ENCODE data around the gene SPDYE5. TPM values are rescaled to one million over a fixed set of nuclear protein-coding genes. Genes with fewer than 3 reads are reported as not detected.
A peak's percentile ranks its signal among the peaks of the same experiment; 100 is the strongest.

Gene SPDYE5
- total and polyA plus RNA-seq, 10 donors: 0.03 to 0.26 (median 0.14) TPM; not detected in 7

DNA sequence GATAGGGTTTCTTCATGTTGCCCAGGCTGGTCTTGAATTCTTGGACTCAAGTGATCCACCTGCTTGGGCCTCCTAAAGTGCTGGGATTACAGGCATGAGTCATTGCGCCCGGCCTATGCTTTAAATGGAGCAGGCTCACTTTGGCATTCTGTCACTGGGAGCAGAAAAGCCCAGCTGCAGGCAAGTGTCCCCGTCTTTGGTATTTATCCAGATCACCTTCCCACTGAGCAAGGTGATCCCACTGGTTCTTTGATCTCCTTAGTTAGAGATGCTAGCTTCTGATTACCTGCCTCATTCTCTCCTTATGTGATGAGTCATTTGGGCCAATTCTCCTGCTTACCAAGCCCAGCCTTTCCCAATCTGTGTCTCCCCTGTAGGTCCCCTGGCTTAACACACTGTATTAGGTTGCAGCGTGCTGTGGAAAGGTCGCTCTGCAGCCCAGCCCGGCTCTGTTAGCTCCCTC lies 39.3 kb downstream of the SPDYE5 start:
- Histone ChIP-seq H3K36me3 (peaks cover 0 to 20% (median 2%) of the 10 kb centered on the region in 6 donors), H3K9me3 (no peaks in the 10 kb centered on the region), H3K27me3 (replicated peaks in 1 of 7) (no peaks in the 10 kb centered on the region), H3K27ac (no peak overlapping the region), H3K4me3 (no peak overlapping the region), H3K4me1 (peaks cover 7 to 33% (median 20%) of the 10 kb centered on the region in 6 donors)
- DNase-seq: no peak
- no peak for TF ChIP-seq POLR2AphosphoS5 (IDR thresholded peaks at IDR 0.05)
- TF ChIP-seq, protein P1, sequence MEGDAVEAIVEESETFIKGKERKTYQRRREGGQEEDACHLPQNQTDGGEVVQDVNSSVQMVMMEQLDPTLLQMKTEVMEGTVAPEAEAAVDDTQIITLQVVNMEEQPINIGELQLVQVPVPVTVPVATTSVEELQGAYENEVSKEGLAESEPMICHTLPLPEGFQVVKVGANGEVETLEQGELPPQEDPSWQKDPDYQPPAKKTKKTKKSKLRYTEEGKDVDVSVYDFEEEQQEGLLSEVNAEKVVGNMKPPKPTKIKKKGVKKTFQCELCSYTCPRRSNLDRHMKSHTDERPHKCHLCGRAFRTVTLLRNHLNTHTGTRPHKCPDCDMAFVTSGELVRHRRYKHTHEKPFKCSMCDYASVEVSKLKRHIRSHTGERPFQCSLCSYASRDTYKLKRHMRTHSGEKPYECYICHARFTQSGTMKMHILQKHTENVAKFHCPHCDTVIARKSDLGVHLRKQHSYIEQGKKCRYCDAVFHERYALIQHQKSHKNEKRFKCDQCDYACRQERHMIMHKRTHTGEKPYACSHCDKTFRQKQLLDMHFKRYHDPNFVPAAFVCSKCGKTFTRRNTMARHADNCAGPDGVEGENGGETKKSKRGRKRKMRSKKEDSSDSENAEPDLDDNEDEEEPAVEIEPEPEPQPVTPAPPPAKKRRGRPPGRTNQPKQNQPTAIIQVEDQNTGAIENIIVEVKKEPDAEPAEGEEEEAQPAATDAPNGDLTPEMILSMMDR (IDR thresholded peaks at IDR 0.05 in 8 of 11, conservative IDR thresholded peaks at IDR 0.05 in 3 of 11): no peak
- TF ChIP-seq POLR2A (IDR thresholded peaks at IDR 0.05): no peak
- intact Hi-C loops (cut with DNase I; ENCODE audit: low total_unique reads): no loop called here
- 77 to 94% (median 91%) methylated on average over 6 of the region's 6 CpGs for WGBS, 5 donors

DNA sequence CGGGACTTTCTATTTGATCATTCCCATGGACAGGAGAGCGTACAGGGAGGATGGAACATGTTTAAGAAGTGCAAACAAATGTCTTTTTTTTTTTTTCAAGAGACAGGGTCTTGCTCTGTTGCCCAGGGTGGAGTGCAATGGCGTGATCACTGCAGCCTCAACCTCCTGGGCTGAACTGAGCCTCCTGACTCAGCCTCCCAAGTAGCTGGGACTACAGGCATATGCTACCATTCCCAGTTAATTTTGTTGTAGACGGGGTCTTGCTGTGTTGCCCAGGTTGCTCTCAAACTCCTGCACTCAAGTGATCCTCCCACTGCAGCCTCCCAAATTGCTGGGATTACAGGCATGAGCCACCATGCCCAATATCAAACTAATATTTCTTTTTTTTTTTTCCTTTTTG lies 40.5 kb downstream of the SPDYE5 start:
- Histone ChIP-seq H3K4me3 (no peak overlapping the region), H3K27ac (no peak overlapping the region), H3K4me1 (peaks cover 0 to 22% (median 10%) of the 10 kb centered on the region in 6 donors), H3K36me3 (peaks cover 0 to 33% (median 15%) of the 10 kb centered on the region in 6 donors), H3K9me3 (no peaks in the 10 kb centered on the region), H3K27me3 (replicated peaks in 1 of 7) (no peaks in the 10 kb centered on the region)
- no peak for DNase-seq
- intact Hi-C loops (cut with DNase I; ENCODE audit: low total_unique reads): no loop called here
- WGBS, 5 donors: 97 to 100% (median 97%) methylated on average over 4 of the region's 4 CpGs
- TF ChIP-seq, protein P1 (IDR thresholded peaks at IDR 0.05 in 8 of 11, conservative IDR thresholded peaks at IDR 0.05 in 3 of 11): no peak
- TF ChIP-seq POLR2A (IDR thresholded peaks at IDR 0.05) (no peak), POLR2AphosphoS5 (IDR thresholded peaks at IDR 0.05) (no peak)

DNA sequence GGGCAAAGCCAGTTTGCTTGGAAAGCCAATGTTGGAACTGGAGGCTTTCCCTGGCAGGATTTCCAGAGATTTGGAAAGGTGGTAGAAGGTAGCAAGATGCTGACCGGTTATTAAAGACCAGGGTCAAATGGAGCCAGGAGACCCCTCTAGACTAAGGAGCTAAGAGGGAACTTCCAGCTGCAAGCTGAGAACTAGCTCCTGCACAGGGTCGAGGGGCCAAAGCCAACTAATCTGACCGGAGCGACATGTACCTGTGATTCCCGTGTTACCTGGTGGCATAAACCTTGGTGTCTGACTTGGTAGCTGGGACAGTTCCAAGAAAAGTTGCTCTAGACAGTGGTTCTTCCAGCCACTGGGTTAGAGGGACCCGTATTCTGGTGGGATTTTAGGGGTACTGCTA lies 41.8 kb downstream of the SPDYE5 start:
- TF ChIP-seq, protein P1 (IDR thresholded peaks at IDR 0.05 in 8 of 11, conservative IDR thresholded peaks at IDR 0.05 in 3 of 11): no peak
- TF ChIP-seq POLR2A (IDR thresholded peaks at IDR 0.05) (no peak), POLR2AphosphoS5 (IDR thresholded peaks at IDR 0.05) (no peak)
- DNase-seq: no peak
- Histone ChIP-seq H3K27me3 (replicated peaks in 1 of 7) (no peaks in the 10 kb centered on the region), H3K4me1 (peaks cover 0 to 14% (median 6%) of the 10 kb centered on the region in 6 donors), H3K27ac (no peak overlapping the region), H3K36me3 (peaks cover 0 to 46% (median 25%) of the 10 kb centered on the region in 6 donors), H3K4me3 (no peak overlapping the region), H3K9me3 (no peaks in the 10 kb centered on the region)
- WGBS, 5 donors: 93 to 96% (median 95%) methylated on average over 6 of the region's 6 CpGs
- intact Hi-C loops (cut with DNase I; ENCODE audit: low total_unique reads): no loop called here

DNA sequence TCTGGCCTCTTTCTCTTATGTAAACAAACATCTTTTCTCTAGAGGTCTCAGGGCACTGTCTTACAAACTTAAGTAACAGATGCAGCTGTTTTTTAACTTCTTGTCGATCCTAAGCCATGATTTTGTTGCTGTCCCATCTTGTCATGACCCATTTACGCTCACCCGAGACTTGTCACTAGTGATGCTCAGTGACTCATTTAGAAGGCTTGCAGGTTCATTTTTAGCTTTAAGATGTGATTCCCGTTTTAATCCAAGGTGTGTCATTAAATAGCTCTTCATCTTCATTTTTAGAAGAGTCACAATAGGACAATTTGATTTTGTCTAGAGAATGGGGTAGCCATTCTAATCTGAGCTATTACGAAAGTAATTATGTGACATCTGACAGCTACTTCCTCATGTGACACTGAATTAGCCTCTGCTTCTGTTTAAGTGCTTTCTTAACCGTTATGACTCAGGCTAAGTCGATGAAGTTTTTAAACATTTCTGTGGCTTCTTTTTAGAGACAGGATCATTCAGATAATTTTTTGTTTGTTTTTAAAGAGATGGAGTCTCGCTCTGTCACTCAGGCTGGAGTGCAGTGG lies 42.7 kb downstream of the SPDYE5 start:
- H3K27ac ChIP-seq: peak overlapping the region in 7 of 8 donors; percentile 22 to 67 (median 51)
- DNase-seq: no peak
- TF ChIP-seq POLR2A (IDR thresholded peaks at IDR 0.05) (no peak), POLR2AphosphoS5 (IDR thresholded peaks at IDR 0.05) (no peak)
- TF ChIP-seq, protein P1 (IDR thresholded peaks at IDR 0.05 in 8 of 11, conservative IDR thresholded peaks at IDR 0.05 in 3 of 11): no peak
- no peak overlapping the region for H3K4me3 ChIP-seq
- no peaks in the 10 kb centered on the region for H3K27me3 ChIP-seq (replicated peaks in 1 of 7)
- H3K36me3 ChIP-seq: peaks cover 0 to 54% (median 30%) of the 10 kb centered on the region in 6 donors
- no peaks in the 10 kb centered on the region for H3K9me3 ChIP-seq
- 37 to 54% (median 48%) methylated on average over 8 of the region's 8 CpGs for WGBS, 5 donors
- peaks cover 0 to 14% (median 6%) of the 10 kb centered on the region in 6 donors for H3K4me1 ChIP-seq
- intact Hi-C loops (cut with DNase I; ENCODE audit: low total_unique reads): no loop called here

Data from spleen (tissue), 11 donors.